GM12874 (cell line): Measurements from ENCODE around the gene OR6F1.

Source experiments
- CTCF ChIP-seq: IDR thresholded peaks from 2 replicates; pipeline ENCODE4 v1.5.1; 2011; ENCODE audit warnings: low read depth, mild to moderate bottlenecking, control low read depth, low read length, moderate library complexity; ENCODE audit not compliant: insufficient read depth

OR6F1 gene

GRCh38 chr1:247669225-247669624, 47.2 kb downstream of the OR6F1 start:
- no peak for TF ChIP-seq CTCF
